NCI-H2171 treated with DMSO at 0.1 percent for 48 hours (cell line): Measurements from ENCODE around the gene SLC26A4.

Experiments
- DNase-seq: peaks from one replicate; lab custom pipeline; 2025; lab: John Stamatoyannopoulos, UW

Gene SLC26A4

DNA sequence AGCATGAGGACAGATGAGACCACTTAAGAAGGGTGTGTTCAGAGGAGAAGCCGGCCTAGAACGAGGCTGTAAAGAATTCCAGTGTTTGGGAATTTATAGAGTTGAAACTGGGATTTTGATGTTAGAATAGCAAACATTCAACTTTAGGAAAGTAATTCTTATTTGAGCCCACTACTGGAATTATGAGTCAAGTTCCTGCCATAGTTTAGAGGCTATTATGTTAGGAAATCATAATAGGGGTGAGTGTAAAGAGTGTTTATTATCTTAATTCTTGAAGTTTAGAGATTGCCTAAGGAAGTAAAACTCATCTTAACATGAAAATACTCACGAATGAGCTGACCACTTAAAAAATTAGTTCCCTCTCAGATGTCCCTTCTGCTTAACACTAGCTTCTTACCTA lies 85.4 kb downstream of the SLC26A4 start:
- DNase-seq, result no peak

DNA sequence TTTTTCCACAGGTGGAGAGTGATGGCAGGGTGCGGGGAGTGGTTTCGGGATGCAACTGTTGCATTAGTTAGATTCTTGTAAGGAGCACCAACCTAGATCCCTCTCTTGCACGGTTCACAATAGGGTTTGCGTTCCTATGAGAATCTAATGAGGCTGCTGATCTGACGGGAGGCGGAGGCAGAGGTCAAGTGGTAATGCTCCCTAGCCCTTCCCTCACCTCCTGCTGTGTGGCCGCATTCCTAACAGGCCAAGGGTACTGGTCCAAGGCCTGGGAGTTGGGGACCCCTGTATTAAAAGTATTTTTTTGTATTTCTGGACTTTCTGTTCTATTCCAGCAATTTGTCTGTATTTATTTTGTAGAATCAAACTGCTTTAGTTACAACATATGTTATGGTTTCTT lies 90.5 kb downstream of the SLC26A4 start:
- DNase-seq, result no peak

DNA sequence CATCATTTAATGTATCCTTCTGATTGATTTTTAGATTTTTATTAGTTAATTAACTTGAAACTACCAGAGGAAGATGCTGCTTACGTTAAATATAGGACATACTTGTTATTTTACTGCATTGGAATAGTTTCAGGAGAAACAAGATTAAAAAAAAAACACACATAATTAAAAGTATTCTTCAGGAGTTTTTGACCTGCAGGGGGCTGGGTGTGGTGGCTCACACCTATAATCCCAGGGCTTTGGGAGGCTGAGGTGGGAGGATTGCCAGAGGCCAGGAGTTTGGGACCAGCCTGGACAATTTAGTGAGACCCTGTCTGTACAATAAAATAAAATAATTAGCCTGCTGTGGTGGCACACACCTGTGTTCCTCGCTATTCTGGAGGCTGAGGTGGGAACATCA lies 94.0 kb downstream of the SLC26A4 start:
- DNase-seq, result no peak

DNA sequence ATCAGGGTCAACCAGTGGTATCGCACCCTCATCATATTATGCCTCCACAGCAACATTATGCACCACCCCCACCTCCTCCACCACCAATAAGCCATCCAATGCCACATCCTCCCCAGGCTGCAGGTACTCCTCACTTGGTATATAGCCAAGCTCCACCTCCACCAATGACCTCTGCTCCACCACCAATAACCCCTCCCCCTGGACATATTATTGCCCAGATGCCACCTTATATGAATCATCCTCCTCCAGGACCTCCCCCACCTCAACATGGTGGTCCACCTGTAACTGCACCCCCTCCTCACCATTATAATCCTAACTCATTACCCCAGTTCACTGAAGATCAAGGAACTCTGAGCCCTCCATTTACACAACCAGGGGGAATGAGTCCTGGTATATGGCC lies 98.0 kb downstream of the SLC26A4 start:
- DNase-seq, result no peak

DNA sequence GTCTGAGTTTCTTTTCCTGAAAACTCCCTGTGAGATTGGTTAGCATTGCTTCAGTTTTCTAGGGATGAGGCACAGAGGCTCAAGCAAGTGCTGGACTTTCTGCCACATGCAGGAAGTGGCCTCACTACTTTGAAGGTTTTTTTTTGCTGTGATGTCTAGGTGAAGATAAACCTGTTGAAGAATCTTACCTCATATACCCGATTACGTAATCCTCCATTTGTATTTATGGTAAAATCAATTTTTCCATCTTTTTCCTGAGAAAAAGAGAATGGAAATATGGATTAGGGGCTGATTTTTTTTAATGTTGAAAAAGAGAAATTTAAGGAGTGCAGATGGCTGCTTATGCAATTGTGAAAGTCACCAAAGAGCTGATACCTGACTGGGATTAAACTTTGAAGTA lies 106.8 kb downstream of the SLC26A4 start:
- no peak for DNase-seq
